ENCODE data around the gene KDM2B. TPM values are rescaled to one million over a fixed set of nuclear protein-coding genes. Genes with fewer than 3 reads are reported as not detected.

The KDM2B gene
- total RNA-seq, 1 donor from 2014 or later = 79.2 TPM

- H3K4me3 Mint-ChIP-seq (ENCODE audit: low read depth) = peak overlapping the region; percentile 91
- no peak for TF ChIP-seq CTCF (IDR thresholded peaks at IDR 0.05; ENCODE audit: unreplicated experiment)
- H3K4me1 Mint-ChIP-seq (ENCODE audit: low read depth) = peaks cover 13% of the 10 kb centered on the region
- H3K36me3 Mint-ChIP-seq (ENCODE audit: insufficient read depth) = no peaks in the 10 kb centered on the region
- H3K9me3 Mint-ChIP-seq (ENCODE audit: low read depth) = no peaks in the 10 kb centered on the region
- no peak for DNase-seq (ENCODE audit: low spot score, unreplicated experiment)
- peak overlapping the region; percentile 96 for H3K27ac Mint-ChIP-seq
- no peaks in the 10 kb centered on the region for H3K27me3 Mint-ChIP-seq
Observed at GRCh38 chr12:121465921-121466793, 114.7 kb downstream of the KDM2B start.

- Mint-ChIP-seq H3K9me3 (ENCODE audit: low read depth) (no peaks in the 10 kb centered on the region), H3K4me1 (ENCODE audit: low read depth) (peaks cover 13% of the 10 kb centered on the region), H3K36me3 (ENCODE audit: insufficient read depth) (no peaks in the 10 kb centered on the region), H3K4me3 (ENCODE audit: low read depth) (peak overlapping the region; percentile 21), H3K27me3 (no peaks in the 10 kb centered on the region), H3K27ac (no peak overlapping the region)
- DNase-seq (ENCODE audit: low spot score, unreplicated experiment) = no peak
- no peak for TF ChIP-seq CTCF (IDR thresholded peaks at IDR 0.05; ENCODE audit: unreplicated experiment)
Observed at GRCh38 chr12:121464331-121464730, 116.5 kb downstream of the KDM2B start.

- Mint-ChIP-seq H3K27ac (no peak overlapping the region), H3K9me3 (ENCODE audit: low read depth) (no peaks in the 10 kb centered on the region), H3K36me3 (ENCODE audit: insufficient read depth) (no peaks in the 10 kb centered on the region), H3K27me3 (no peaks in the 10 kb centered on the region), H3K4me3 (ENCODE audit: low read depth) (no peak overlapping the region), H3K4me1 (ENCODE audit: low read depth) (peaks cover 9% of the 10 kb centered on the region)
- DNase-seq (ENCODE audit: low spot score, unreplicated experiment) = no peak
- no peak for TF ChIP-seq CTCF (IDR thresholded peaks at IDR 0.05; ENCODE audit: unreplicated experiment)
Observed at GRCh38 chr12:121461048-121461447, 119.8 kb downstream of the KDM2B start.

- H3K9me3 Mint-ChIP-seq (ENCODE audit: low read depth) = no peaks in the 10 kb centered on the region
- H3K4me1 Mint-ChIP-seq (ENCODE audit: low read depth) = no peaks in the 10 kb centered on the region
- H3K27ac Mint-ChIP-seq = no peak overlapping the region
- H3K4me3 Mint-ChIP-seq (ENCODE audit: low read depth) = no peak overlapping the region
- peaks cover 3% of the 10 kb centered on the region for H3K36me3 Mint-ChIP-seq (ENCODE audit: insufficient read depth)
- no peaks in the 10 kb centered on the region for H3K27me3 Mint-ChIP-seq
- DNase-seq (ENCODE audit: low spot score, unreplicated experiment) = no peak
- TF ChIP-seq CTCF (IDR thresholded peaks at IDR 0.05; ENCODE audit: unreplicated experiment) = no peak
Observed at GRCh38 chr12:121456551-121456950, 124.3 kb downstream of the KDM2B start.

- no peaks in the 10 kb centered on the region for H3K27me3 Mint-ChIP-seq
- no peak overlapping the region for H3K4me3 Mint-ChIP-seq (ENCODE audit: low read depth)
- DNase-seq (ENCODE audit: low spot score, unreplicated experiment) = no peak
- H3K27ac Mint-ChIP-seq = no peak overlapping the region
- no peak for TF ChIP-seq CTCF (IDR thresholded peaks at IDR 0.05; ENCODE audit: unreplicated experiment)
- H3K9me3 Mint-ChIP-seq (ENCODE audit: low read depth) = no peaks in the 10 kb centered on the region
- peaks cover 5% of the 10 kb centered on the region for H3K36me3 Mint-ChIP-seq (ENCODE audit: insufficient read depth)
- H3K4me1 Mint-ChIP-seq (ENCODE audit: low read depth) = no peaks in the 10 kb centered on the region
Observed at GRCh38 chr12:121455766-121456420, 124.9 kb downstream of the KDM2B start.

Data from progenitor cell of endocrine pancreas (in vitro differentiated cells).